ENCODE data around the gene PTPRM.

DNA sequence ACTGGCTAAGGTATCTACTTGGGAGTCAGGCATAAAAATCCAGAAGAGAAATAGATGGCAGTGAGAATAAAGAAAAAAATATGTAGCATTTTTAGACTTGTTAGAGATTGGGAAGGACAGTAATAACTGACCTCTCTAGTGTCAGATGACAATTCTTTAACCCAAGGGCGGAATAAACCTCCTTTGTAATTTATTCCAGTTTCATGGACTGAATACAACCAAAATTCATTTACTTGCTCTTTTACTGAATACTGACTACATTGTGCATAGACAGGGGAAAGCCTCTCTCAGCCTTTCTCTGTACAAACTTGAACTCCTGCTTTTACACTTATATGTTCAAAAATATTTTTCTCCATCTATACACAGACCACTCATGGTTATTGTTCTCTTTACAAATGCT, 566.8 kb downstream of the PTPRM start:
- TF ChIP-seq, protein P1, sequence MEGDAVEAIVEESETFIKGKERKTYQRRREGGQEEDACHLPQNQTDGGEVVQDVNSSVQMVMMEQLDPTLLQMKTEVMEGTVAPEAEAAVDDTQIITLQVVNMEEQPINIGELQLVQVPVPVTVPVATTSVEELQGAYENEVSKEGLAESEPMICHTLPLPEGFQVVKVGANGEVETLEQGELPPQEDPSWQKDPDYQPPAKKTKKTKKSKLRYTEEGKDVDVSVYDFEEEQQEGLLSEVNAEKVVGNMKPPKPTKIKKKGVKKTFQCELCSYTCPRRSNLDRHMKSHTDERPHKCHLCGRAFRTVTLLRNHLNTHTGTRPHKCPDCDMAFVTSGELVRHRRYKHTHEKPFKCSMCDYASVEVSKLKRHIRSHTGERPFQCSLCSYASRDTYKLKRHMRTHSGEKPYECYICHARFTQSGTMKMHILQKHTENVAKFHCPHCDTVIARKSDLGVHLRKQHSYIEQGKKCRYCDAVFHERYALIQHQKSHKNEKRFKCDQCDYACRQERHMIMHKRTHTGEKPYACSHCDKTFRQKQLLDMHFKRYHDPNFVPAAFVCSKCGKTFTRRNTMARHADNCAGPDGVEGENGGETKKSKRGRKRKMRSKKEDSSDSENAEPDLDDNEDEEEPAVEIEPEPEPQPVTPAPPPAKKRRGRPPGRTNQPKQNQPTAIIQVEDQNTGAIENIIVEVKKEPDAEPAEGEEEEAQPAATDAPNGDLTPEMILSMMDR (IDR thresholded peaks at IDR 0.05): no peak
- TF ChIP-seq POLR2A (IDR thresholded peaks at IDR 0.05): no peak

All from gastroesophageal sphincter (tissue), 3 donors.